ENCODE measurements around the gene TOP2B.

TOP2B gene, protein sequence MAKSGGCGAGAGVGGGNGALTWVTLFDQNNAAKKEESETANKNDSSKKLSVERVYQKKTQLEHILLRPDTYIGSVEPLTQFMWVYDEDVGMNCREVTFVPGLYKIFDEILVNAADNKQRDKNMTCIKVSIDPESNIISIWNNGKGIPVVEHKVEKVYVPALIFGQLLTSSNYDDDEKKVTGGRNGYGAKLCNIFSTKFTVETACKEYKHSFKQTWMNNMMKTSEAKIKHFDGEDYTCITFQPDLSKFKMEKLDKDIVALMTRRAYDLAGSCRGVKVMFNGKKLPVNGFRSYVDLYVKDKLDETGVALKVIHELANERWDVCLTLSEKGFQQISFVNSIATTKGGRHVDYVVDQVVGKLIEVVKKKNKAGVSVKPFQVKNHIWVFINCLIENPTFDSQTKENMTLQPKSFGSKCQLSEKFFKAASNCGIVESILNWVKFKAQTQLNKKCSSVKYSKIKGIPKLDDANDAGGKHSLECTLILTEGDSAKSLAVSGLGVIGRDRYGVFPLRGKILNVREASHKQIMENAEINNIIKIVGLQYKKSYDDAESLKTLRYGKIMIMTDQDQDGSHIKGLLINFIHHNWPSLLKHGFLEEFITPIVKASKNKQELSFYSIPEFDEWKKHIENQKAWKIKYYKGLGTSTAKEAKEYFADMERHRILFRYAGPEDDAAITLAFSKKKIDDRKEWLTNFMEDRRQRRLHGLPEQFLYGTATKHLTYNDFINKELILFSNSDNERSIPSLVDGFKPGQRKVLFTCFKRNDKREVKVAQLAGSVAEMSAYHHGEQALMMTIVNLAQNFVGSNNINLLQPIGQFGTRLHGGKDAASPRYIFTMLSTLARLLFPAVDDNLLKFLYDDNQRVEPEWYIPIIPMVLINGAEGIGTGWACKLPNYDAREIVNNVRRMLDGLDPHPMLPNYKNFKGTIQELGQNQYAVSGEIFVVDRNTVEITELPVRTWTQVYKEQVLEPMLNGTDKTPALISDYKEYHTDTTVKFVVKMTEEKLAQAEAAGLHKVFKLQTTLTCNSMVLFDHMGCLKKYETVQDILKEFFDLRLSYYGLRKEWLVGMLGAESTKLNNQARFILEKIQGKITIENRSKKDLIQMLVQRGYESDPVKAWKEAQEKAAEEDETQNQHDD (N-terminal part only)

DNA sequence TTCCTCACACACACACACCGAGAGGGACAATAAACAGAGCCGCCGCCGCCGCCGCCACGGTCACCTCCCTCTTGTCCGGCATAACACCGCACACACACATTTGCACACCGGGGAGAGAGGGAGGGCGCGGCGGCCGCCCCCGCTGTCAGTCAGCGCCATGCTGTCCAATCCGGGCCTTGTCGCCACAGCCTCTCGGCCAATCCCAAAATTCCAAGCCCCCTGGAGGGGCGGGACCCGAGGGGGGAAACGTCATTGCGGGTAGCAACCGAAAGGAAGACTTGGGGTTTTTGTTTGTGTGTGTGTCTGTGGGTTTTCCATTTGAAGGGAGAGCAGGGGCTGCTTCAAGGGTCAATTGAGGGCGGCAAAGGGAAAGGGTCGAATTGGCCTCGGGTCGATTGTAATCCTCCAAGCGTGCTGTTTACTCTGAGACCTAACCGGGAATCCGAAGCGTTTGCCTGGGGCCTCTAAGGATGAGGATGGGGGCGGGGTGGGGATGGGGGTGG, at the start of gene TOP2B:
Gene TOP2B, minus strand, starts transcription at position 96 of the 503 bp plus-strand sequence. CDS start 610 bp downstream, outside the sequence.
- DNase-seq: peak; percentile 77

DNA sequence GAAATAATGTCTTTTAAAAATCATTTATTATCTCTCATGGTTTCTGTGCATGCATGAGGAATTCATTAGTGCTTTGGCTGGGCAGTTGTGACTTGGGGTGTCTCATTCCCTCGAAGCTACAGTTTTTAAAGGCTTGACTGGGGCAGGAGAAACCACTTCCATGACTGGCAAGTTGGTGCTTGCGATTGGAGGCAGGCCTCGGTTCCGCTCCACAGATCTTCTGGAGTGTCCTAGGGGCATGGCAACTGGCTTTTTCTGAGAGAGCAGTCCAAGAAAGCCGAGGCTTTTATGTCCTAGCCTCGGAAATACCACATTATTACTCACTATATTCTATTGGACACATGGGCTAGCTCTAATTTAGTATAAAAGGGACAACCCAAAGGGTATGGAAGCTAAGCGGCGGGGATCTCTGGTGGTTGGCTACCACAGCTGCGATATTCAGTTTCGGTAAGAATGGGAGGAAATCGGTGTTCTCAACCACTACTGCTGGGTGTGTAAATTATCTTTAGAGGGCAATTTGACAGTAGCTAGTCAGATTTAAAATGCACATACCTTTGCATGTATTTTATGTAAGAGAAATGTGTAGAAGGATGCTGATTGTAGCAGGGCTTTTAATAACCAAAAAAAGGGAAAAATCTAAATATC, 48.8 kb upstream of the TOP2B start:
- no peak for DNase-seq

DNA sequence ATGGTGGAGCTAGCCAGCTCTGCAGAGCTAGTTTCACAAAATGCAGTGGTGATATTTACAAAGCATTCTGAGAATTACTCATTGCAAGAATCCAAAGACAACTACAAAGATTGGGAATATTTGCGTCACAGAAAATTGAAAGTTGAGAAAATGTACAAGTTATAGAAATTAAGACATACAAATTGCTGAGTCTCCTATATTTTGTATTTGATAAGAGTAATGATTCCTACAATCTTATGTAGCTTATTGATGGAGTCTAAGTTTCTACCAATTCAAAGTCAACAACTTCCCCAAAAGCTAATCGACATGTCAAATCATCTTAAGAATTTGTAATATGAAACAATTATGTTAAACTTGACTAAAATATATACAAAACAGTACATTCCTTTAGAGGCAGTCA, 46.4 kb upstream of the TOP2B start:
- no peak for DNase-seq

DNA sequence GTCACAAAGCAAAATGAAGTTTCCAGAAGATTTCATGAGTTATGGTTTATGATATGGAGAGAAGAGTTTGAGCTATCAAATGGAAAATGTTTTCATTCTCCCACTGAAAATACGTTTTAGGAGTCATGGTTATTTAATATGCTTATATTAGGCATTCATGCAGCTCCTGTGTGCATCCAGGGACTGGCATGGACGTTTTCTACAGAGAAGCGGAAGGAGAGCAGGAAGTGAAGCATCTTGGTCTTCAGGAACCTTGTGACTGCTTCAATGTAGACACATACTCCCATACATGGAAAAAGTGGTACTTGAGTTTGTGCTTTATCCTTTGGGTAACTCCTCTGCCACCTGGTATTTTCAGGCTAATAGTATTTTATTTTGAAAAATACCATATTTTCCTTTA, 43.3 kb upstream of the TOP2B start:
- no peak for DNase-seq

DNA sequence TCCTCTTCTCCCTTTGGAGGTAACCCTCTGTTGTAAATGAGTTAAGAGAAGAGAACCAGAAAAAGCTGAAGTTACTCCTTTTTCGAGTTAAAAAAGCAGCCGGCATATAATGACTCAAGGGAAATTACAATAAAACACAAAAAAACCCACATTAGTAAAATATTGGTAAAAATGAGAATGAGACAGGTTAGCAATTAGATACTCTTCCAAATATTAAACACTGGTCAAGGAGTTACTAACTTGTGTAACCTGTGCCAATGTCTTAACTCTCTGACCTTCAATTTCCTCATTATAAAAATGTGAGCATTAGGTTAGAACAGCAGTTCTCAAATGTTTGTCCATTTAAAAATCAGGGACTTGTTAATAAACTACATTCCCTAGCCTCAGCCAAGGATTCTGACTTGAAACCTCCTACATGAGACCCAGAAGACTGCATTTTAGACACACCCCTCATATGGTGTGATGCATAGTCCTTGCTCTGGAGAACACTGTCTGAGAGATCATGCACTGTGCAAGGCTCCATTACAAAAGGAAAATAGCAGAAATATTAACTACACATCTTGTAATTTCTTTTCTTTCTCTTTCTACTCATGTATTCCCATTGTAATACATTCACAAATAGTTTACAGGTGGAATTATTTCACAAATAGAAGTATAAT, 42.7 kb upstream of the TOP2B start:
- DNase-seq: no peak

DNA sequence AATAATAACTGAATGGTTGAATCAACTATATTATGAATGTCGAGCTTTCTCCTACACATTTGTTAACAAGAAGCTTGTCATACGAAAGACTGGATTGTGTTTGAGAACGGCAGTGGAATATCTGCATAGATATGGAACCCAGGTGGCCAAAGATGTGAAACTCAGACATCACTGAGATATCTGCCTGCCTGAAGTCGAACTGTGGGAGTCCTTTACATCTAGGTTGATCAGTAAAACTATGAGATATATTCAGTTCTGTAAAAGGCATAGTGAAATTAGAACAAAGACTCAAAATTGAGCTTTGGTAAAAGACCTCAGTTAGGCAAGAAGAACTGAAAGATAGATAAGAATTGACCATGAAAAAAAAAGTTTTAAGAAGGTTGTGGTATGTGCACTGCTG, 41.5 kb upstream of the TOP2B start:
- no peak for DNase-seq

DNA sequence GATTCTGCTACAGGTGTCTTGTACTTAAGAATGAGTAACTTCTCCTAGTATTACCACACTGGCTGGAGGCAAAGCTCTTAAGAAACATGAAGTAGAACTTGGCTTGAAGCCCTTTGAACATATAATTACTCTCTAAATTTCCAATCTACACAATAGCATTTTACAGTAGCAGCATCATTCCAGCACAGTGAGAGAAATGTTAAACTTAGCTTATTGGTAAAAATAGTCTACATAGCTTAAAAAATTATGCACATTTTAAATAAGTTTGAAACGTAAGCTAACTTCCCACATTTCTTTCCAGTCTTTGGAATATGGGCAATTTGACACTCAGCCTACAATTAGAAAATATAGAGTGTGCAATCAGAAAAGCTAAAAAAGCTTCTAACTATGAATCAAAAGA, 32.8 kb upstream of the TOP2B start:
- DNase-seq: no peak

DNA sequence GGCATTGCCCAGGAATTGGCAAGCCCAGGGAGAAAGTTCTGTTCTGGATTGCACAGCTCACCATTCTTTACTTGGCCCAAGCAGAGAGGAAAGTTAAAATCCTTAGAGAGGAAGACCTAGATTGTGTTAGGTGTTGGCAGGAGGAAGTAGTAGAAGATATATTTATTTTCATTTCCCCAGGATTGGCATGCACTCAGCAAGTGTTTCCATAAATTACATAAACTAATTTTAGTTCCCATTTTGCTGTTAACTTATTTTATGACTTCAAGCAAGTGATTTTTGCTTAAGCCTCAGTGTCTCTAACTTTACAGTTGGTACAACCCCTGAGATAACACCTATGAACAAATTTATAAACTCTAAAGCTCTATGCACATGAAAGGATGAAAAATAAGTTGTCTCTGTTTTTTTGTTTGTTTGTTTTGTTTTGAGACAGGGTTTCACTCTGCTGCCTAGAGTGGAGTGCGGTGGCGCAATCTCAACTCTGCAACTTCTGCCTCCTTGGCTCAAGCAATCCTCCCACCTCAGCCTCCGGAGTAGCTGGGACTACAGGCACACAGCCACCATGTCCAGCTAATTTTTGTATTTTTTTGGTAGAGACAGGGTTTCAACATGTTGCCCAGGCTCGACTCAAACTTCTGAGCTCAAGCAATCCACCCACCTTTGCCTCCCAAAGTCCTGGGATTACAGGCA, 31.2 kb upstream of the TOP2B start:
- DNase-seq: no peak

DNA sequence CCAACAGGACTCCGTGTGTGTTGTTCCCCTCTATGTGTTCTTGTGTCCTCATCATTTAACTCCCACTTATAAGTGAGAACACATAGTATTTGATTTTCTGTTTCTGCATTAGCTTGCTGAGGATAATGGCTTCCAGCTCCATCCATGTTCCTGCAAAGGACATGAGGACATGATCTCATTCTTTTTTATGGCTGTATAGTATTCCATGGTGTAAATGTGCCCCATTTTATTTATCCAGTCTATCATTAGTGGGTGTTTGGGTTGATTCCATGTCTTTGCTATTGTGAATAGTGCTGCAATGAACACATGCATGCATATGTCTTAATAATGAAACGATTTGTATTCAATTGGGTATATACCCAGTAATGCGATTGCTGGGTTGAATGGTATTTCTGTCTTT, 28.5 kb upstream of the TOP2B start:
- DNase-seq: no peak

DNA sequence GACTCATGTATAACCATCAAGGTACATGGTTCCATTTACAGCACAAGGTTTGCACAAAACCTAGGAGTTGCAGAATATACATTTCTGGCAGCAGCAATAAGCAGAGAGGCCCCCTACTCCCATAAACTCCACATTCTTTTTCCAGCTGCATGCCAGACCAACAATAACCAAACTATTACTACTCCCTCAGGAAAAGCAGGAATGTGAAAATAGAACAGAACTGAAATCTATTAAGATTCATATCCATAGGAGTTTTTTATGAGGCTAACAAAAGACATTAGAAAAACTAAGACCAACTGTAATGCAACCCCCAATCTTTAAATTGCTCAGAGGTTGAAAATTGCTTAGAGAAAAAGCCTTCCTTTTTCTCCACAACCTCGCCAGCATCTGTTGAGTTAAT, 27.6 kb upstream of the TOP2B start:
- DNase-seq: no peak

DNA sequence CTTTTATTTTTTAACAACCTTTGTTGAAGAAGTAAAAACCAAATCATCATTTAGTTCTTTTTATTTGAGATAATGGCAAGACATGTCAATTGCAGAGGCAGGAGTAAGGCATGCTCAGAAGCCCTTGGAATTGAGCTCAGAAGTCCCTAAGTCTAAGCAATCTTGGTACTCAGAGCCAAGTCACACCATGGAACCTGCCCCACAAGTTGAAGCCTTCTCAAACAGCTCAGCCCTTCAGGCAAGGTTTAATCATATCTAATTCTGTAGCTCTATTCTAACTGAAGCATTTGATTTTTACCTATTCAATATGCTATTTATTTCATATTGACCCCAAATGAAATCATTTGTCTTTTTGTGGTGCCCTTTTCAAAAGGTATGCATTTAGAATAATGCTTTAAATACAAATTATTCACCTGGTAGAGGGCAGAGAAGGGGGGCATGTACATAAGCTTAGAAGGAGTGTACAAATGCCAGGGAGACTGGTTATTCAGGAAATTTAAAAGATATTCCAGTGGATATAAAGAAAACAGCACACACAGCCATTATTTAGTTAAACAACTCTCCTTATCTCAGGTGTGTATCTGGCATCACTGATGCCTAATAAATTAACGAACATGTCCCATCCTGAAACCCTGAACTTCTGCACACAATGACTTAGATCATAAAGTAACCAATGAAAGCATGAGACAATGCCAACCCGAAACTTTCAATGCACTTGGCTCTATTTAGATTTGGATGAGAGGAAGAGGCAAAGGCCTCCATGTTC, 26.2 kb upstream of the TOP2B start:
- DNase-seq: no peak

DNA sequence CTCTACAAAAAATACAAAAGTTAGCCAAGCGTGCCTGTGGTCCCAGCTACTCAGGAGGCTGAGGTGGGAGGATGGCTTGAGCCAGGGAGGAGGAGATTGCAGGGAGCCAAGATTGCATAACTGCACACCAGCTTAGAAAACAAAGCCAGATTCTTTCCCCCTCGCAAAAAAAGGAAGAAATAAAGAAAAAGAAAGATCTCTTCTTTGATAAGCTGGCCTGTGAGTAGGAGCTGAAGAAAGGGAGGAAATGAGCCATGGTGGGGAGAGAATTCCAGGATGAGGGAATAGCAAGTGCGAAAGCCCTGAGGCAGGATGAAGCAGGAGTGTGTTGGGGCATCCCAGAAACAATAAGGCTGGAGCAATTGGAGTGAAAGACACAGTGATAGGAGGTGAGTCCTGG, 24.5 kb upstream of the TOP2B start:
- DNase-seq: no peak

DNA sequence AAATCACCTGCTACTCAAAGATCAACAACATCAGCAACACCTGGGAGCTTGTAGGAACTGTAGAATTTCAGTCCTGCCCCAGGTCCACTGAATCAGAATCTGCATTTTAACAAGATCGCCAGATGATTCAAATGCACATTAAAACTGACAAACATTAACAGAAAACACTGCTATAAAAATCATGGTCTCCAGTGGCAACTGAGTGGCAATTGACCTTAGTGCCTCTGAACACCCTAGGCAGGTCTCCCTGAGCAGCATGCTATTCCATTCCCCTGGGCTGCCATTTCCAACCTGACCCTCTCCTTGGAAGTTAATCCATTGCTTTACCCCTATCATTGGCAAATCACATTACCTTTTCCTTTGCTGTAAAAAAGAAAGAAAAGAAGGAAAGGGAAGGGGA, 23.0 kb upstream of the TOP2B start:
- DNase-seq: no peak

DNA sequence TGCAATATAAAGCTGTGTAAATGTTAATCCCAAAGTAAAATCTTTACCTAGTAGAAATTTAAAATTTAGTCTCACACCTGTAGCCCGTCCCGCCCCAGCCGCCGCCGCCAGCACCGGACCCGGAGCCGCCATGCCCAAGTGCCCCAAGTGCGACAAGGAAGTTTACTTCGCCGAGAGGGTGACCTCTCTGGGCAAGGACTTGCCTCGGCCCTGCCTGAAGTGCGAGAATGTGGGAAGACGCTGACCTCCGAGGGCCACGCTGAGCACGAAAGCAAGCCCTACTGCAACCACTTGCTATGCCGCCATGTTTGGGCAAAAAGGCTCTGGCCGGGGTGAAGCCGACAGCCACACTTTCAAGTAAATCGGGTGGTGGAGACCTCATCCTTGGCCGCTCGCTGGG, 22.1 kb upstream of the TOP2B start:
- no peak for DNase-seq

DNA sequence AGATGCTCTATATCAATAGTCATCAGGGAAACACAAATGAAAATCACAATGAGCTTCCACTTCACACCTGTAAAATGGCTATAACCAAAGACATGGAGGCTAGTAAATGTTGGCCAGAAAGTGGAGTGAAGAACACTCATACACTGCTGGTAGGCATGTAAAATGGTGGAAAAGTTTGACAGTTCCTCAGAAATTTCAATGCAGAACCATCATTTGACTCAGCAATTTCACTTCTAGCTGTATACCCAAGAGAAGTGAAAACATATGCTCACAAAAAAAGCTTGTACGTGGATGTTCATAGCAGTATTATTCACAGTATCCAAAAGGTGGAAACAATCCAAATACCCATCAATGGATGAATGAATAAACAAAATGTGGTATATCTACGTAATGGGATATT, 19.2 kb upstream of the TOP2B start:
- no peak for DNase-seq

DNA sequence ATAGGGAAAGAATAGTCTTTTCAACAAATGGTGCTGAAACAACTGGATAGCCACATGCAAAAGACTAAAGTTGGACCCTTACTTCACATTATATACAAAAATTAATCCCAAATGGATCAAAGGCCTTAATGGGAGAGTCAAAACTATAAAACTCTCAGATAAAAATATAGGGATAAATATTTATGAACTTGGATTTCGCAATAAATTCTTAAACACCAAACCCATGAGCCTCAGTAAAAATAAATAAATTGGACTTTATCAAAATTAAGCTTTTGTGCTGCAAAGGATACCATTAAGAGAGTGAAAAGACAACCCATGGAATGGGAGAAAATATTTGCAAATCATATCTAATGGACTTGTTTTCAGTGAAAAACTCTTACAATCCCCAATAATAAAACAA, 18.7 kb upstream of the TOP2B start:
- DNase-seq: no peak

DNA sequence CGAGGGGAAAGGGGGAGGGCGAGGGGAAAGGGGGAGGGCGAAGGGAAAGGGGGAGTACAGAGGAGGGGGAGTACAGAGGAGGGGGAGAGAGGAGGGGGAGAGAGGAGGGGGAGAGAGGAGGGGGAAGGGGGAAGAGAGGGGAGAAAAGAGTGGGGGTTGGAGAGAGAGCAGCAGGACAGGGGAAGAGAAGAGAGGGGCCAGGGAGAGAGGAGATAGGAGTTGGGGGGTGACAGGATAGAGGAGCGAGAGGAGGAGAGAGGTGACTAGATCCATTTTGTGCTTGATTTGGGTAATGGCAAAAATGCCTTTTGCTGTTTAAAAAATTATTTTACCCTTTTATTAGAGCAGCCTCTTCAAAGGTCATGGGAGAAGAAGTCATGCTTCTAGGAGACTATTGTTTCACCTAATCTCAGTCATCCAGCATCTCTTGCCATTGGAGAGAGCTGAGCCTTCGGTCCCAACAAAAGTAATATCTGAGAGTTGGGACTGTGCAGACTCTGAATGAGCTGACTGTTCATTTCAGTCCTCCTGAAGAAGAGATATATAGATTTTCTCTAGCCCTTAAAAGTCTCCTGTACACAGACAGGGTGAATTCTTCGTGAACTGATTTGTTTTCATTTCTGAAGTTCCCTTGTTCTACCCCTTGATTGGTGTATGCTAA, 15.1 kb upstream of the TOP2B start:
- DNase-seq: no peak

DNA sequence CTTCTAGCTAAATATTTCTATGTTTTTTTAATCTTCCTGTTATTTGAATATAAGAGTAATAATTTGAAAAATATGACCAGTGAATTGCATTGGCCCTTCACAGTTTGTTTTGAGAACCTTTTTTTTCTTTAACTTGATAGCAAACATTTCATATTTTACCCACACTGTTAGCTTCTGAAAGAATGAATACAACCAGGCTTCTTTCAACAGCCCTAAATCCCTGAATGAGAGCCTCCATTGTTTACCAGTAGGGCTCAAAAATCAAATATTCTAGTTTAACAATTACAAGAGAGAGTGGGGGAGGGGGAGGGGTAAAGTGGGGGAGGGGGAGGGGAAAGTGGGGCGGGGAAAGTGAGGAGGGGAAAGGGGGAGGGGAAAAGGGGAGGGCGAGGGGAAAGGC, 14.5 kb upstream of the TOP2B start:
- no peak for DNase-seq

DNA sequence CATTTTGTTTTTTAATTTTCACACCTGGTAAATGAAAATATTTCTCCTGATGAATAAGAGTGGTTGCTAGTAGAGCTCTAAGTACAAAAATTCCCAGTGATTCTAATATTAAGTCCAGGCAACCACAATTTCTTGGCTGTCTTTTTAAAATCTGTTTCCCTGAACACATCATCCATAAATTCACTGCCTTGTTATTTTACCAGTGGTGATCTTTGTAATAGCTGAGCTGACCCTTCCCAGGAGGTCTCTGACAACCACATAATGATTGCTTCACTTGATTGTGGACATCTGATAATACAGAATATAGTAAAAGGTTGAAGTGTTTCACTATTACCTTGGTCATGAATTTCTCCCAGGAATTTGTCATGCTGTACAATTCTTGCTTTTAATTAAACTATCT, 13.9 kb upstream of the TOP2B start:
- no peak for DNase-seq

DNA sequence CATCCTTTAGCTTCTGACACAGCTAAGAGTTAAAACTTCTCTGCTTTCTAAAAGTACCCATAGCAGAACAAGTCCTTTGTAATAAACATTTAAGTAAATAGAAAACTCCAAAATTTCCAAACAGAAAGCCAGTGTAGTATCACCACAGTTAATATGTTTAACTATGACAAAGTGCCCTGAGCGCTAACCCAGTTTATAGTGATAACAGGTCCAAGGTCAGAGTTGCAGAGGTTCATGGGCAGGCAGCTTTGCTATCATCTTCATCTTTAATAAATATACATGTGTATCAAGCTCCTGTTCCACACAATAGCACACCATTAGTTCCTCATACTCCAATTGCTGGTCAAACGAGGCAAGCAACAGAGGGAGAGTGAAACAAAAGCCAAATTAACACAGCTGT, 12.4 kb upstream of the TOP2B start:
- DNase-seq: no peak

Measured in DMS153 (cell line).